GM10266 (cell line): ENCODE results near the gene MAGI2.

Experiments
- DNase-seq: peaks from one replicate; pipeline ENCODE4 v3.0.0; 2012; ENCODE audit errors: extremely low spot score
- CTCF ChIP-seq: IDR thresholded peaks from 2 replicates; pipeline ENCODE4 v1.5.1; 2012; ENCODE audit warnings: mild to moderate bottlenecking, low read depth; ENCODE audit not compliant: control insufficient read depth, insufficient read depth; ENCODE audit errors: missing control alignments

The MAGI2 gene

GRCh38 chr7:79478386-79478785 is 24.9 kb upstream of the MAGI2 start:
- no peak for DNase-seq
- no peak for TF ChIP-seq CTCF

- DNase-seq: no peak
- no peak for TF ChIP-seq CTCF
These were observed 22.0 kb upstream of the MAGI2 start for GRCh38 chr7:79475455-79475854.

GRCh38 chr7:79471699-79472098 is 18.2 kb upstream of the MAGI2 start:
- TF ChIP-seq CTCF: no peak
- no peak for DNase-seq

GRCh38 chr7:79471283-79471682 is 17.8 kb upstream of the MAGI2 start:
- TF ChIP-seq CTCF: no peak
- DNase-seq: no peak

- TF ChIP-seq CTCF: no peak
- DNase-seq: no peak
These were observed 12.1 kb upstream of the MAGI2 start for GRCh38 chr7:79465551-79465950.

- TF ChIP-seq CTCF: no peak
- DNase-seq: no peak
These were observed 10.6 kb upstream of the MAGI2 start for GRCh38 chr7:79464051-79464450.

- no peak for TF ChIP-seq CTCF
- no peak for DNase-seq
These were observed 8.9 kb upstream of the MAGI2 start for GRCh38 chr7:79462390-79462789.

- no peak for DNase-seq
- TF ChIP-seq CTCF: no peak
These were observed 8.2 kb upstream of the MAGI2 start for GRCh38 chr7:79461660-79462059.
